ENCODE measurements around the gene ZNRD2. TPM values are rescaled to one million over a fixed set of nuclear protein-coding genes. Genes with fewer than 3 reads are reported as not detected.

The ZNRD2 gene
- total RNA-seq, 1 experiment from 2014 or later = 45.8 TPM

- no peak for TF ChIP-seq CTCF (conservative IDR thresholded peaks at IDR 0.05)
- no peak overlapping the region for H3K56ac ChIP-seq (ENCODE audit: insufficient read length, low read depth, low read length)
- no peak for DNase-seq
- no peak overlapping the region for H2BK5ac ChIP-seq (ENCODE audit: insufficient read length, low read length)
- H3K4me1 ChIP-seq (ENCODE audit: insufficient read depth, low read length) = no peaks in the 10 kb centered on the region; the same call in none of the 2 replicates
- no peak overlapping the region for H4K91ac ChIP-seq (ENCODE audit: insufficient read length, low read depth, low read length)
- no peak overlapping the region for H3K14ac ChIP-seq (ENCODE audit: insufficient read depth, low read length)
- peaks cover under 1% of the 10 kb centered on the region for H3K79me1 ChIP-seq (ENCODE audit: insufficient read depth, low read depth, low read length, poor library complexity, severe bottlenecking)
- no peak overlapping the region for H3K27ac ChIP-seq (ENCODE audit: insufficient read length, low read depth, low read length)
- H3K4me3 Mint-ChIP-seq = peak overlapping the region in 1 of 2 experiments; percentile 92; a peak in 1 of 5 replicates
- peak overlapping the region in 1 of 3 experiments; percentile 62; a peak in 1 of 7 replicates for H3K27ac Mint-ChIP-seq
- H3K4ac ChIP-seq (ENCODE audit: low read depth, low read length) = no peak overlapping the region
- H2AK5ac ChIP-seq (ENCODE audit: insufficient read length, low read length) = no peak overlapping the region
- no peaks in the 10 kb centered on the region for H3K9me3 ChIP-seq (ENCODE audit: control insufficient read depth, low read depth, low read length)
- no peak overlapping the region for H3K9ac ChIP-seq (ENCODE audit: extremely low read depth, insufficient read length, low read length)
- no peak overlapping the region for H2AFZ ChIP-seq (ENCODE audit: low read length)
- no peaks in the 10 kb centered on the region for H3K9me3 Mint-ChIP-seq
- no peak overlapping the region for H2BK20ac ChIP-seq (ENCODE audit: low read depth, low read length, poor library complexity, severe bottlenecking)
- H3K4me2 ChIP-seq (ENCODE audit: insufficient read depth, insufficient read length, low read length) = no peak overlapping the region
- H3K27me3 ChIP-seq (ENCODE audit: insufficient read depth, low read length) = no peaks in the 10 kb centered on the region
- H2BK120ac ChIP-seq (ENCODE audit: low read depth, low read length, poor library complexity, severe bottlenecking) = no peak overlapping the region
- H2BK15ac ChIP-seq (ENCODE audit: low read depth, low read length) = no peak overlapping the region
- peaks cover 9 to 10% of the 10 kb centered on the region in 2 experiments for H3K4me1 Mint-ChIP-seq
- H3T11ph ChIP-seq (ENCODE audit: low read length) = no peak overlapping the region
- no peaks in the 10 kb centered on the region for H4K20me1 ChIP-seq (ENCODE audit: control insufficient read depth, insufficient read depth, insufficient read length)
- peaks cover 7% of the 10 kb centered on the region; the same call in 1 of the 2 replicates for H3K79me2 ChIP-seq (ENCODE audit: insufficient read depth, low read length)
- H3K23ac ChIP-seq (ENCODE audit: insufficient read length, low read depth, low read length) = no peak overlapping the region
- peaks cover 18% of the 10 kb centered on the region for H3K23me2 ChIP-seq (ENCODE audit: insufficient read length, low read depth, low read length, poor library complexity, severe bottlenecking)
- peaks cover 3% of the 10 kb centered on the region for H3K27me3 Mint-ChIP-seq (ENCODE audit: low read depth)
- H4K5ac ChIP-seq (ENCODE audit: insufficient read length, low read depth, low read length) = no peak overlapping the region
- no peak overlapping the region for H4K8ac ChIP-seq (replicated peaks; ENCODE audit: insufficient read length, low read depth, low read length)
- no CpG with 5 or more reads among the region's 33 CpGs for WGBS (ENCODE audit: extremely low coverage, insufficient read length, low lambda C conversion rate)
- H3K36me3 Mint-ChIP-seq (ENCODE audit: insufficient read depth in 1 of 3, low read depth in 3 of 3) = peaks cover 18 to 52% (median 49%) of the 10 kb centered on the region in 3 experiments; a peak in 6 of 7 replicates
- no peak overlapping the region for H3K18ac ChIP-seq (ENCODE audit: insufficient read length, low read depth, low read length)
- no peak overlapping the region for H2BK12ac ChIP-seq (ENCODE audit: insufficient read length, low read depth, low read length)
Observed at GRCh38 chr11:65617990-65618751, 47.9 kb downstream of the ZNRD2 start.

All from H9 (cell line).